Activated B cell treated with CpG ODN at 0.5 μM for 24 hours (primary cell): ENCODE data around the gene AHDC1. TPM values are rescaled to one million over a fixed set of nuclear protein-coding genes. Genes with fewer than 3 reads are reported as not detected.

ENCODE experiments used
- ATAC-seq: fragments of 200-7000 bp; cut with Tn5 transposase; one replicate; pipeline ENCODE4 v1.10.0; 2021; ENCODE audit warnings: low read depth, mild to moderate bottlenecking, moderate library complexity
- CTCF ChIA-PET: fragments of 350-600 bp; sonication (Branson Sonifier 250); formaldehyde crosslinking; loops from one replicate; lab custom pipeline; 2021; ENCODE audit warnings: antibody characterized with exemption; lab: Charles Lee
- POLR2A ChIA-PET: fragments of 350-600 bp; sonication (Branson Sonifier 250); formaldehyde crosslinking; loops from one replicate; lab custom pipeline; 2021; ENCODE audit warnings: antibody characterized with exemption; lab: Charles Lee
- DNase-seq: peaks from one replicate; pipeline ENCODE4 v3.0.0; 2022
- H3K27ac Mint-ChIP-seq: one replicate; pipeline ENCODE4 v1.8.0; 2020; ENCODE audit warnings: mixed read lengths
- H3K27me3 Mint-ChIP-seq: one replicate; pipeline ENCODE4 v1.8.0; 2021; ENCODE audit warnings: mixed read lengths
- H3K36me3 Mint-ChIP-seq: one replicate; pipeline ENCODE4 v1.8.0; 2021; ENCODE audit warnings: low read depth, mixed read lengths
- H3K4me1 Mint-ChIP-seq: one replicate; pipeline ENCODE4 v1.8.0; 2021; ENCODE audit warnings: mixed read lengths
- H3K4me3 Mint-ChIP-seq: one replicate; pipeline ENCODE4 v1.8.0; 2020; ENCODE audit warnings: mild to moderate bottlenecking, mixed read lengths
- H3K9me3 Mint-ChIP-seq: one replicate; pipeline ENCODE4 v1.8.0; 2020; ENCODE audit warnings: mixed read lengths
- CTCF ChIP-seq: fragments of 200-600 bp; IDR thresholded peaks from one replicate; pipeline ENCODE4 v1.8.0; 2022; ENCODE audit warnings: antibody characterized with exemption, mild to moderate bottlenecking
- intact Hi-C: fragments of 100-400 bp; cut with micrococcal nuclease; formaldehyde crosslinking; loops from one replicate; pipeline ENCODE4 v1.15.1; 2024
- total RNA-seq: library from RNA; stranded (reverse); gene quantifications from 2 replicates; pipeline ENCODE4 v1.2.3, GENCODE V29; 2022

AHDC1 gene
- total RNA-seq, 1 donor from 2014 or later = 22.4 TPM

GRCh38 chr1:27633640-27634176 lies 29.8 kb upstream of the AHDC1 start:
- Mint-ChIP-seq H3K27me3 (no peaks in the 10 kb centered on the region), H3K27ac (peak overlapping the region; percentile 83), H3K4me1 (peaks cover 91% of the 10 kb centered on the region), H3K36me3 (no peaks in the 10 kb centered on the region), H3K9me3 (no peaks in the 10 kb centered on the region), H3K4me3 (peak overlapping the region; percentile 75)
- TF ChIP-seq CTCF = no peak
- no peak for DNase-seq
- no peak for ATAC-seq
- ChIA-PET POLR2A (interaction anchor here (0.5 to 15.1 kb wide), 3 partner anchors 8 to 26 kb away, joined by 3 to 271 read pairs (median 22); no protein-coding TSS in a partner anchor), CTCF (interaction anchor here (1.8 to 2.2 kb wide), 2 partner anchors 9 to 29 kb away, joined by 5 to 7 read pairs; no protein-coding TSS in a partner anchor)
- intact Hi-C loops = loop anchor here (1.0 kb wide), 3 partner anchors 8 to 24 kb away; no protein-coding TSS in a partner anchor

GRCh38 chr1:27633298-27633610 lies 29.3 kb upstream of the AHDC1 start:
- ATAC-seq (no peak), DNase-seq (no peak)
- intact Hi-C loops = loop anchor here (1.0 kb wide), 2 partner anchors 8 to 24 kb away; no protein-coding TSS in a partner anchor
- ChIA-PET POLR2A (interaction anchor here (0.5 to 15.1 kb wide), 4 partner anchors 8 to 26 kb away, joined by 3 to 271 read pairs (median 18); no protein-coding TSS in a partner anchor), CTCF (interaction anchor here (1.2 to 2.2 kb wide), 3 partner anchors 10 to 31 kb away, joined by 3 to 7 read pairs (median 5); no protein-coding TSS in a partner anchor)
- Mint-ChIP-seq H3K27ac (peak overlapping the region; percentile 83), H3K9me3 (no peaks in the 10 kb centered on the region), H3K4me1 (peaks cover 92% of the 10 kb centered on the region), H3K27me3 (no peaks in the 10 kb centered on the region), H3K4me3 (peak overlapping the region; percentile 75), H3K36me3 (no peaks in the 10 kb centered on the region)
- no peak for TF ChIP-seq CTCF

- Mint-ChIP-seq H3K4me3 (peak overlapping the region; percentile 75), H3K36me3 (no peaks in the 10 kb centered on the region), H3K27ac (peak overlapping the region; percentile 83), H3K9me3 (no peaks in the 10 kb centered on the region), H3K27me3 (no peaks in the 10 kb centered on the region), H3K4me1 (peaks cover 93% of the 10 kb centered on the region)
- CTCF ChIA-PET = interaction anchor here (1.2 to 2.2 kb wide), 4 partner anchors 10 to 32 kb away, joined by 3 to 7 read pairs (median 6); no protein-coding TSS in a partner anchor
- DNase-seq = no peak
- POLR2A ChIA-PET = interaction anchor here (0.5 to 15.1 kb wide), 9 partner anchors 7 to 1344 kb away, joined by 3 to 271 read pairs (median 3); no protein-coding TSS in a partner anchor
- intact Hi-C loops = loop anchor here (1.0 kb wide), 2 partner anchors 7 to 23 kb away; no protein-coding TSS in a partner anchor
- ATAC-seq = peak; percentile 30
- TF ChIP-seq CTCF = no peak
These were observed 28.7 kb upstream of the AHDC1 start for GRCh38 chr1:27632387-27633297.

- H3K9me3 Mint-ChIP-seq = no peaks in the 10 kb centered on the region
- intact Hi-C loops = loop anchor here (1.0 kb wide), 1 partner anchor 28 kb away; no protein-coding TSS in a partner anchor
- no peaks in the 10 kb centered on the region for H3K27me3 Mint-ChIP-seq
- DNase-seq = no peak
- no peak for TF ChIP-seq CTCF
- H3K36me3 Mint-ChIP-seq = no peaks in the 10 kb centered on the region
- H3K4me3 Mint-ChIP-seq = peak overlapping the region; percentile 75
- ChIA-PET CTCF (interaction anchor here (0.9 to 2.1 kb wide), 5 partner anchors 23 to 74 kb away, joined by 3 to 14 read pairs (median 3); no protein-coding TSS in a partner anchor), POLR2A (interaction anchor here (0.5 to 15.1 kb wide), 11 partner anchors 9 to 212 kb away, joined by 3 to 271 read pairs (median 5); partner anchors contain the start of genes AHDC1 and PPP1R8)
- H3K4me1 Mint-ChIP-seq = peaks cover 80% of the 10 kb centered on the region
- peak overlapping the region; percentile 83 for H3K27ac Mint-ChIP-seq
- ATAC-seq = peak; percentile 14
These were observed 27.0 kb upstream of the AHDC1 start for GRCh38 chr1:27630859-27631491.
